ENCODE measurements around the gene SNCG.
"Not testable (repeated sequence)": the region's sequence is repeated elsewhere in the genome, so short reads cannot be mapped to it uniquely, and the experiment has no call there.

The SNCG gene
- 0 to 0.27 (median 0) reads per million in 4 experiments for total RNA-seq

DNA sequence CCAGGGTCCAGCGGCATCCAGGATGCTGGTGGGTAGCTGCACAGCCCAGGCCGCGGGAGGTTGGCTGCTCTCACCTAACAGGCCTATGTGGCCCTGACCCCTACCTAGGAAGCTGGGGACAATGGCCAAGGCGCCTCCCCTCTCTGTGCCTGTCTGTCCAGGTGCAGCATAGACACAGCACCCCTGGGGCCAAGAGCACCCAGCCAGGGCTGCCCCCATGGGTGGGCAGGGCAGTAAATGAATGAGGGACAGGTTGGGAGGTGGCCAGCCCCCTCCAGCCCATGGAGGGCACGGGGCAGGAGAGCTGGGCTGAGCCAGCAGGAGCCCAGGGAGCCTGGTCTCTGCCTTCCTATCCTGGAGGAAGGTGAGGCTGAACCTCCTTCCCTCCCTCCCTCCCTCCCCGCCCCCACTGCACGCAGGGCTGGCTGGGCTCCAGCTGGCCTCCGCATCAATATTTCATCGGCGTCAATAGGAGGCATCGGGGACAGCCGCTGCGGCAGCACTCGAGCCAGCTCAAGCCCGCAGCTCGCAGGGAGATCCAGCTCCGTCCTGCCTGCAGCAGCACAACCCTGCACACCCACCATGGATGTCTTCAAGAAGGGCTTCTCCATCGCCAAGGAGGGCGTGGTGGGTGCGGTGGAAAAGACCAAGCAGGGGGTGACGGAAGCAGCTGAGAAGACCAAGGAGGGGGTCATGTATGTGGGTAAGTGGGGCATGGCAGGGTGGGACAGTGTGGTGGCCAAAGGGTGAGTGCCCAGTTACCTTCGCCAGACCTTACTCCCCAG is at the start of gene SNCG:
TSS of gene SNCG (plus strand) at position 484 of the 785 bp plus-strand sequence. CDS start at position 583, 99 bp downstream.
- DNase-seq, result no peak

GRCh38 chr10:86914734-86915133 is 43.7 kb upstream of the SNCG start:
- no peak for DNase-seq

DNA sequence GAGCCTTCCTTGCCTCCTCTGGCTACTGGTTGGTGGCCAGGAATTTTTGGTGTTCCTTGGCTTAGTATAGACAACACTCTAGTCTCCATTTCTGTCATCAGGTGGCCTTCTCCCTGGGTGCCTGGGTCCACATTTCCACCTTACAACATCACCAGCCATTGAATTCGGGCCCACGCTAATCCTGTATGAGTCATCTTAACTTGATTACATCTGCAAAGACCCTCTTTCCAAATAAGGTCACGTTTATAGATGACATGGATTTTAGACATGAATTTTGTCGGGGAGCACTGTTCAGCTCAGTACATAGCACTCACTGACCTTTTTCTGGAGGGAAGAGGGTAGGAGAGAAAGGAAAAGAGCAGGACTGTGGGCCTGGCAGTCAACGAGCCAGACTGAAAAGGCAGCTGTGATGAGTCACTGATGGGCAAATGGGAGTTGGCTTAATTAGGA is 40.4 kb upstream of the SNCG start:
- DNase-seq, result no peak

DNA sequence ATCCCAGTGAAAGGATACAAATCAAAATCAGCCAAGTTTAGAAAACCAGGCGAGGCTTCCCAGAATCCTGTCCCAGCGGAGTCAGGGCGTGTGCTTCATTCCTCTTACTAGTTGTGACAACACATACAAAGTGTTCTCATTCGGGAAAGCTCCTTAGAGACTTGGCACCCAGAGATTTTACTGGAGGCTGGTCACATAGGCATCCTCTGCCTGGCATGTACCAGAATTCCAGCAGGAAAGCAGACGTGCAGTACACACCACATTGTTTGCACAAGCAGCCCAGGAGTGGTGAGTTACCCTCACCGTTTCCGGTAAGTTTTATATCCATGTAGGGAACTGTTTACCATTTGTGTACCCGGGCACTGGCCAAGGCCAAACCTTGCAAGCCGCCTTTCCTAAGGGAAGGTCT is 35.8 kb upstream of the SNCG start:
- DNase-seq, result no peak

- DNase-seq, result no peak
Measured at GRCh38 chr10:86929468-86930380, 28.7 kb upstream of the SNCG start.

- DNase-seq, result no peak
Measured at GRCh38 chr10:86931872-86932271, 26.5 kb upstream of the SNCG start.

DNA sequence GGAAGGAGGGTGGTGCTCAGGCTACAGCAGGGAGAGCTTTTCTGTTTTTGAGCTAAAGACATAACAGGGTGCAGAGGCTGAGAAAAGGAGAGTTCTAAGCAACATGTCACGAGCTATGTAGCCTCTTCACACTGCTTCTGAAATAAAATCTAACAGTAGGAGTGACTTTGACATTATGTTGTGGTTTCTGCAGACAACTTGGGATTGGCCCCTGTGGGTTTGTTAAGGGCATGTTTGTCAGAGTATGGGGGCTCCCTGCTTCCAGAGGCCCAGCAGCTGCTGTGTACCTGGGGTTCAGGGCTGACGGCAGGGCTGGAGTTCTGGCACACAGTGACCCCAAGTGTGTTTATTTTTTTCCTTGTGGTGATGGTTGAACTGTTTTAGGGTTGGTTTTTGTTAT is 25.7 kb upstream of the SNCG start:
- no peak for DNase-seq

DNA sequence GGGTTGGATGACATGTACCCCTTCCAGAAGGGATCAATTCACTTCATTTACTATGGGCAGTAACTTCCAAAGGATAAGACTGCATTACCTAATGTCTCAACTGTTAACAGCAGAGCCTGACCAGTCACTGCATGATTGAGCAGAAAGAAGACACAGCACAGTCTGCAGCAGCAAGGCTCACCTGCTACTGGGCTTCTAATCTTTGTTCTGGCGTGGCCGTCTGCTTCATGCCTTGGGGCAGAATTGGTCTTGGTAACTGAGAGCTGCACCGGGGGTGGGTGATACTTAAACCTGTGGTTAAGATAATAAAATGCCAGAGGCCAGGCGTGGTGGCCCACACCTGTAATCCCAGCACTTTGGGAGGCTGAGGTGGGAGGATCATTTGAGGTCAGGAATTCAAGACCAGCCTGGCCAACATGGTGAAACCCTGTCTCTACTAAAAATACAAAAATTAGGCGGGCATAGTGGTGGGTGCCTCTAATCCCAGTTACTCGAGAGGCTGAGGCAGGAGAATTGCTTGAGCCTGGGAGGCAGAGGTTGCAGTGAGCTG is 24.2 kb upstream of the SNCG start:
- DNase-seq, result not testable (repeated sequence)

GRCh38 chr10:86936661-86937501 is 21.5 kb upstream of the SNCG start:
- no peak for DNase-seq

DNA sequence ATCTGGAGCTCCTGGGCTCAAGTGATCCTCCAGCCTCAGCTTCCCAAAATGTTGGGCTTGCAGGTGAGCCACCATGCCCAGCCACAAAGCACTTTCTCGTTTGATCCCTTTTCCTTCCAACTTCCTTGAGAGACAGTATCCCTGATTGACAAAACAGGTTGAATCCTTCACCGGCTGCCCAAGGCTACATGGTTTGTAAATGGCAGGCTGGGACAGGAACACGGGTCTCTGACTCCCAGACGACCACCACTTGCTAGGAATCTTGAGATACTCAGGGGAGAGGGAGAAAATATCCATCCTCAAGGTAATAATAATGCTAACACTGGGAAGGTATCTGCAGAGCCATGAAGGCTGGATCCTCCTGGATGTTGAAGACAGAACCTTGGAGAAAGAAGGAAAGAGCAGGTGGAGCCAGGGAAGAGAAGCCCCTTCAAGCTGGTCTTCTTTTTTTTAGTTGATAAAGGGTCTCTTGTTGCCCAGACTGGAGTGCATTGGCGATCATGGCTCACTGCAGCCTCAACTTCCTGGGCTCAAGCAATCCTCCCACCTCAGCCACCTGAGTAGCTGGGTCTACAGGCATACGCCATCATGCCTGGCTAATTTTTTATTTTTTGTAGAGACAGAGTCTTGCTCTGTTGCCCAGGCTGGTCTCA is 20.8 kb upstream of the SNCG start:
- DNase-seq, result no peak

DNA sequence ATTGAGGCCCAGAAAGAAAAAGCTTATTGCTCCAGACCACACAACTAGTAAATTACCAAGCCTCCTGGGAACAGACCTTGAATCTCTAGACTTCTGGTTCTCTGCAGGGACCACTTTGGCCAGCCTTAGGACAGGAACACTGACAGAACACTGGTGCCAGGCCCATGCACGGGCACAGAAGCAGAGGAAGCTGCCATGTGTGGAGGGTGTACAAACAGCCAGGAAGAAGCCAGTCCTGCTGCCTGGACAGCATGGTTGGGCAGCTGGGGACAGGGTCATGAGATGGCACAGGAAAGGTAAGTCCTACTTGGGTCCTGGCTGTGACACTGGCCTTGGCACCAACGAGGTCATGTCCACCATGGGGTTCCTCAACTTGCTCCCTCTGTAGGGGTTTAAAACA is 20.1 kb upstream of the SNCG start:
- DNase-seq, result no peak

DNA sequence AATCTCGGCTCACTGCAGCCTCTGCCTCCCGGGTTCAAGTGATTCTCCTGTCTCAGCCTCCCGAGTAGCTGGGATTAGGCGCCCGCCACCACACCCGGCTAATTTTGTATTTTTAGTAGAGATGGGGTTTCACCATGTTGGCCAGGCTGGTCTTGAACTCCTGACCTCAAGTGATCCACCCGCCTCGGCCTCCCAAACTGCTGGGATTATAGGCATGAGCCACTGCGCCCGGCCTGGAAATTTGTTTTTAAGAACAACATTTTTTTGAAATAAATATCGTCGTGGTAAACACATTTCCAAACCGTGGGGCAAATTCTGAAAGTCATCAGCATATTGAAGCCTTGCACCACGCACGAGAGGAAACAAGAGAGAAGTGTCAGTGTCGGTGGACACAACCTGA is 18.3 kb upstream of the SNCG start:
- not testable (repeated sequence) for DNase-seq

DNA sequence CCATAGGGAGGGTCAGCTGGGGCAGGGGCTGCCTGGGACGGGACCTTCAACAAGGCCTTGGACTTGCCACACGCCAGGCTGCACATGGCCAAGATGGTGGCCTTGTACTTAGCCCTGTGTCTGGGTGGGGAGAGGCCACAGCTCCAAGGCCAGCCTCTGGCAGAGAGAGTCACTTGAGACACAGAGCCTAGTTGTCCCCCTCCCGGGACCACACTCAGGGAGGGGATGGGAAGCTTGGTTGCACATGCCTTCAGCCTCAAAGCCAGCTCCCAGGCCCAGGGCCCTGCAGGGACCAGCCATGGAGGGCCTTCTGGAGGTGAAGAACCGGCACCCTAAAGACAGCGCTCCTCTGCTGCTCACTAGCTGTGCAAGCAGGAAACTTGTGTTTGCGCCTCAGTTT is 17.7 kb upstream of the SNCG start:
- DNase-seq, result no peak

DNA sequence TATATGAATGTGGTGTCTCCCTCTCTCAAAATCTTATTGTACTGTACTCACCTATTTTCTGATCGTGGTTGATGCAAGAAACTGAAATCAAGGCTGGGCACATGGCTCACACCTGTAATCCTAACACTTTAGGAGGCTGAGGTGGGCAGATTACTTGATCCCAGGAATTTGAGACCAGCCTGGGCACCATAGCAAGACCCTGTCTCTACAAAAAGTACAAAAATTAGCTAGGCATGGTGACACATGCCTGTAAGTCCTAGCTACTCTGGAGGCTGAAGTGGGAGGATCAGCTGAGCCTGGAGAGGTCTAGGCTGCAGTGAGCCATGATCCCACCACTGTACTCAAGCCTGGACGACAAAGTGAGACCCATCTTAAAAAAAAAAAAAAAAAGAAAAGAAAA is 17.0 kb upstream of the SNCG start:
- no peak for DNase-seq

GRCh38 chr10:86941991-86942421 is 16.4 kb upstream of the SNCG start:
- DNase-seq, result no peak

DNA sequence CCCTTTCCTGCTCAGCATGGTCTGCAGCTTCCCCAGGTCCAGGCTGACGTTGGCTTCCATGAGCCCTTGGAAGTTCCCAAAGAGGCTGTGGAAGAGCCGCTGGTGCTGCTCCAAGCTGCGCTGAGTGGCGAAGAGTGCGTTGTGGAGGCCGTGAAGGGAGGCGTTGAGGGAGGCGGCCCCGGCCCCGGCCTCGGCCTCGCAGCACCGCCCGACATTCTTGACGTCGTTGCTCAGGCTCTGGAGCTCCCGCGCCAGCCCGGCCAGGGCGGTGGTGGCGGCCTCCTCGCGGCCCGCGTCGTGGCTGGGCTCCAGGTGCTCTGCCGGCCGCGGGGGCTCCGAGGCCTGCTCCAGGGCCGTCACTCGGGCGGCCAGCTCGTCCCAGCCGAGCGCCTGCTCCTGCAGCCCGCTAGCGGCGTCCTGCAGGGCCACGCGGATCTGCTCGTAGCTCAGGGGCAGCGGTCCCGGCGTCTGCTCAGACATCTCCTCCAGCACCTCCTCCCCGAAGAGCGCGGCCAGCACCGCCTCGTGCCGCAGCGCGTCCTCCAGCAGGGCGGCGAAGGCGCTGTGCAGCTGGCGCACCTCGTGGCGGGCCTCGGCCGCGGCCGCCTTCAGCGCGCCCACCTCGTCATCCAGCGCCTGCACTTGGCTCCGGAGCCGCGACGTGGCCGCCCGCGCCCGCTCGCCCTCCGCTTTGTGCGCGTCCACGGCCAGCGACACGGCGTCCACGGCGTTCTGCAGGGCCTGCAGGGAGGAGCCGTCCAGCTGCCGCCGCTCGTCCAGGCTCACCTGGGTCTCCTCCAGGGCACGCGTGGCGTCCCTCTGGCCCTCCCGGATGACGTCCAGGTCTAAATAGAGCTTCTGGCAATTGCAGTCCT is 15.7 kb upstream of the SNCG start:
- DNase-seq, result no peak

GRCh38 chr10:86943316-86944030 is 14.9 kb upstream of the SNCG start:
- no peak for DNase-seq

- DNase-seq, result no peak
Measured at GRCh38 chr10:86944031-86944419, 14.4 kb upstream of the SNCG start.

- DNase-seq, result no peak
Measured at GRCh38 chr10:86944471-86944870, 13.9 kb upstream of the SNCG start.

GRCh38 chr10:86944907-86945306 is 13.5 kb upstream of the SNCG start:
- no peak for DNase-seq

All from effector CD8-positive, alpha-beta T cell (primary cell).